Measurements from ENCODE around the gene DNAJC21. TPM values are rescaled to one million over a fixed set of nuclear protein-coding genes. Genes with fewer than 3 reads are reported as not detected.

The DNAJC21 gene
- total RNA-seq, 1 experiment from 2014 or later: 54.5 TPM

- Histone ChIP-seq H3K27me3 (ENCODE audit: control insufficient read depth, insufficient read depth, low read length) (peaks cover 2% of the 10 kb centered on the region; the same call in 1 of the 2 replicates), H3K4me1 (ENCODE audit: control insufficient read depth, insufficient read depth, low read length) (no peaks in the 10 kb centered on the region), H3K4me3 (ENCODE audit: low read depth in 2 of 2, low read length in 2 of 2) (no peak overlapping the region), H3K36me3 (ENCODE audit: control insufficient read depth, insufficient read depth, low read length) (no peaks in the 10 kb centered on the region), H3K9me3 (ENCODE audit: control insufficient read depth, insufficient read depth, low read depth, low read length) (no peaks in the 10 kb centered on the region), H3K27ac (ENCODE audit: low read length) (no peak overlapping the region)
- ATAC-seq (no peak), DNase-seq (ENCODE audit: low read depth, low spot score) (no peak)
- BruUV-seq (replicated peaks): no TSS peak
- in situ Hi-C loops (cut with HindIII; ENCODE audit: low pct_unique_long_range_greater_than_20kb, low sequenced_read_pairs) (no loop called here), intact Hi-C loops (cut with micrococcal nuclease; ENCODE audit: unreplicated experiment) (loop anchor here (5.0 kb wide), 2 partner anchors 45 to 515 kb away; no protein-coding TSS in a partner anchor)
- CTCF ChIA-PET: interaction anchor here (0.5 kb wide), 1 partner anchor 84 kb away, joined by 6 read pairs; no protein-coding TSS in a partner anchor
- TF ChIP-seq CTCF (IDR thresholded peaks at IDR 0.05): no peak
- TF ChIP-seq SIN3A (IDR thresholded peaks at IDR 0.05; ENCODE audit: borderline replicate concordance, insufficient read depth, low read depth, low read length): no peak
- no peak for TF ChIP-seq POLR2AphosphoS5 (IDR thresholded peaks at IDR 0.05; ENCODE audit: low read depth, low read length)
- TF ChIP-seq REST (IDR thresholded peaks at IDR 0.05; ENCODE audit: insufficient read depth in 1 of 2, low read depth in 2 of 2, low read length in 1 of 2): no peak
- no peak for TF ChIP-seq TCF7L2 (IDR thresholded peaks at IDR 0.05; ENCODE audit: low read depth, low read length)
- POLR2A ChIA-PET: no interaction called here
Observed at GRCh38 chr5:35002459-35002858, 73.1 kb downstream of the DNAJC21 start.

GRCh38 chr5:35003018-35003957, 73.9 kb downstream of the DNAJC21 start:
- peak; percentile 82 for ATAC-seq
- Histone ChIP-seq H3K4me3 (ENCODE audit: low read depth in 2 of 2, low read length in 2 of 2) (no peak overlapping the region), H3K36me3 (ENCODE audit: control insufficient read depth, insufficient read depth, low read length) (no peaks in the 10 kb centered on the region), H3K9me3 (ENCODE audit: control insufficient read depth, insufficient read depth, low read depth, low read length) (no peaks in the 10 kb centered on the region), H3K4me1 (ENCODE audit: control insufficient read depth, insufficient read depth, low read length) (no peaks in the 10 kb centered on the region), H3K27me3 (ENCODE audit: control insufficient read depth, insufficient read depth, low read length) (peaks cover 2% of the 10 kb centered on the region; the same call in 1 of the 2 replicates), H3K27ac (ENCODE audit: low read length) (no peak overlapping the region)
- in situ Hi-C loops (cut with HindIII; ENCODE audit: low pct_unique_long_range_greater_than_20kb, low sequenced_read_pairs) (no loop called here), intact Hi-C loops (cut with micrococcal nuclease; ENCODE audit: unreplicated experiment) (loop anchor here (5.0 kb wide), 2 partner anchors 46 to 516 kb away; no protein-coding TSS in a partner anchor)
- peak; percentile 33 for DNase-seq (ENCODE audit: low read depth, low spot score)
- TF ChIP-seq POLR2AphosphoS5 (IDR thresholded peaks at IDR 0.05; ENCODE audit: low read depth, low read length) (no peak), CTCF (IDR thresholded peaks at IDR 0.05) (peak; percentile 95)
- ChIA-PET CTCF (interaction anchor here (0.5 to 1.0 kb wide), 7 partner anchors 26 to 1008 kb away, joined by 3 to 6 read pairs (median 4); partner anchors contain the start of genes BRIX1 and RAD1), POLR2A (no interaction called here)
- no TSS peak for BruUV-seq (replicated peaks)
